Ammon's horn (tissue), 1 donor: Measurements from ENCODE around the gene GTF2F1.
"Not testable (repeated sequence)": the region's sequence is repeated elsewhere in the genome, so short reads cannot be mapped to it uniquely, and the experiment has no call there.

Experiments used
- DNase-seq: peaks from one replicate; pipeline ENCODE4 v3.0.0-alpha.2; 2016; ENCODE audit warnings: low spot score

Gene GTF2F1

GRCh38 chr19:6384381-6384780 lies 8.6 kb downstream of the GTF2F1 start:
- DNase-seq, result no peak

GRCh38 chr19:6383188-6383587 lies 9.8 kb downstream of the GTF2F1 start:
- DNase-seq, result no peak

- DNase-seq, result no peak
These were observed 11.8 kb downstream of the GTF2F1 start for GRCh38 chr19:6381030-6381750.

- no peak for DNase-seq
These were observed 13.2 kb downstream of the GTF2F1 start for GRCh38 chr19:6379744-6380143.

- DNase-seq, result no peak
These were observed 14.5 kb downstream of the GTF2F1 start for GRCh38 chr19:6378486-6378885.

- no peak for DNase-seq
These were observed 14.9 kb downstream of the GTF2F1 start for GRCh38 chr19:6378041-6378440.

GRCh38 chr19:6376512-6377190 lies 16.3 kb downstream of the GTF2F1 start:
- no peak for DNase-seq

- no peak for DNase-seq
These were observed 17.5 kb downstream of the GTF2F1 start, which contains the start of gene PSPN for GRCh38 chr19:6375411-6376010. TSS of gene PSPN (minus strand) at chr19:6375933. CDS start at chr19:6375849, 84 bp downstream.

GRCh38 chr19:6374711-6375410 lies 18.1 kb downstream of the GTF2F1 start:
- no peak for DNase-seq

GRCh38 chr19:6374161-6374709 lies 18.7 kb downstream of the GTF2F1 start:
- no peak for DNase-seq

- DNase-seq, result no peak
These were observed 19.2 kb downstream of the GTF2F1 start for GRCh38 chr19:6373813-6374108.

- DNase-seq, result peak; percentile 99
These were observed 19.7 kb downstream of the GTF2F1 start for GRCh38 chr19:6373096-6373812.

- DNase-seq, result peak; percentile 100
These were observed 20.3 kb downstream of the GTF2F1 start, which contains the start of gene ALKBH7 for GRCh38 chr19:6372594-6373095. TSS of gene ALKBH7 (plus strand) at chr19:6372794. CDS start at chr19:6372821, 27 bp downstream.

GRCh38 chr19:6364353-6364752 lies 28.6 kb downstream of the GTF2F1 start:
- DNase-seq, result no peak

- no peak for DNase-seq
These were observed 30.6 kb downstream of the GTF2F1 start for GRCh38 chr19:6362351-6362801.

GRCh38 chr19:6362027-6362350 lies 31.0 kb downstream of the GTF2F1 start:
- no peak for DNase-seq

GRCh38 chr19:6360857-6361216 lies 32.1 kb downstream of the GTF2F1 start:
- DNase-seq, result not testable (repeated sequence)

GRCh38 chr19:6360445-6360844 lies 32.5 kb downstream of the GTF2F1 start:
- DNase-seq, result not testable (repeated sequence)

- DNase-seq, result no peak
These were observed 33.2 kb downstream of the GTF2F1 start for GRCh38 chr19:6359568-6360341.

GRCh38 chr19:6358003-6358402 lies 35.0 kb downstream of the GTF2F1 start:
- no peak for DNase-seq

- DNase-seq, result no peak
These were observed 35.8 kb downstream of the GTF2F1 start for GRCh38 chr19:6357174-6357573.
